GM15510 (cell line): ENCODE data around the gene ZFP36L2.

Experiments used
- POLR2A ChIP-seq: IDR thresholded peaks from 3 replicates; pipeline ENCODE4 v1.6.1; 2011; ENCODE audit warnings: borderline replicate concordance; ENCODE audit not compliant: insufficient read length; ENCODE audit errors: extremely low read depth

Gene ZFP36L2

GRCh38 chr2:43230951-43231827 is 4.8 kb upstream of the ZFP36L2 start:
- no peak for TF ChIP-seq POLR2A

- no peak for TF ChIP-seq POLR2A
These were observed 4.0 kb upstream of the ZFP36L2 start for GRCh38 chr2:43230351-43230885.

- no peak for TF ChIP-seq POLR2A
These were observed 2.6 kb upstream of the ZFP36L2 start for GRCh38 chr2:43228756-43229659.

- no peak for TF ChIP-seq POLR2A
These were observed 1.9 kb upstream of the ZFP36L2 start for GRCh38 chr2:43228321-43228751.

GRCh38 chr2:43227830-43228281 is 1.4 kb upstream of the ZFP36L2 start:
- TF ChIP-seq POLR2A: no peak

- TF ChIP-seq POLR2A: no peak
These were observed 786 bp upstream of the ZFP36L2 start for GRCh38 chr2:43226955-43227829.

GRCh38 chr2:43225788-43226557 is 433 bp downstream of the ZFP36L2 start:
- TF ChIP-seq POLR2A: no peak

GRCh38 chr2:43225093-43225787 is 1.2 kb downstream of the ZFP36L2 start:
- no peak for TF ChIP-seq POLR2A

GRCh38 chr2:43224571-43225092 is 1.8 kb downstream of the ZFP36L2 start:
- TF ChIP-seq POLR2A: no peak

GRCh38 chr2:43224131-43224570 is 2.3 kb downstream of the ZFP36L2 start:
- TF ChIP-seq POLR2A: peak; percentile 35

- no peak for TF ChIP-seq POLR2A
These were observed 2.8 kb downstream of the ZFP36L2 start for GRCh38 chr2:43223521-43224001.
